ENCODE measurements around the gene PF4V1. TPM values are rescaled to one million over a fixed set of nuclear protein-coding genes. Genes with fewer than 3 reads are reported as not detected.

Gene PF4V1
- total RNA-seq (2014; rRNA removed; shearing (Covaris generic); ENCODE audit: low replicate concordance), result not detected in 2 replicates

GRCh38 chr4:73853246-73853704 lies at the start of gene PF4V1:
Gene PF4V1, plus strand, starts transcription at chr4:73853296. Its CDS starts 67 bp downstream, at chr4:73853363.
- in situ Hi-C loops (cut with HindIII; ENCODE audit: low pct_unique_long_range_greater_than_20kb, low sequenced_read_pairs), result no loop called here
- DNase-seq (ENCODE audit: low read depth), result no peak

DNA sequence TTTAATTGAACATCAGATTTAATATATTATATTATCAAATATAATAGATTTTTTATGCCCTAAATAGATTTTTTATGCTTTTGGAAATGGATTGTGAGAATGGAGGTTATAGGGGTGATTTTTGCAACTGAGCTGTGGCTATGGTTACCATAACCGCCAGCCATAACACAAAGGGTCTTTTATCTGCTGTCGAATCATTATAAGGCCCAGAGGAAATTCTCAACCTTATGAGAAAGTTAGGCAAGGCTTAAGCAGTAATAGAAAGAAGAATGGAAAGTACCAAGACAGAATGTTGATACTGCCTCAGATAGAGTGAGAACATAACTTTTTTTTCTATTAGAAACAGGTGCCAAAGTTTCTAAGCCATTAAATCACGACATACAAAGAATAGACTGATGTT lies 42.9 kb upstream of the PF4V1 start:
- DNase-seq (ENCODE audit: low read depth), result no peak
- in situ Hi-C loops (cut with HindIII; ENCODE audit: low pct_unique_long_range_greater_than_20kb, low sequenced_read_pairs), result no loop called here

DNA sequence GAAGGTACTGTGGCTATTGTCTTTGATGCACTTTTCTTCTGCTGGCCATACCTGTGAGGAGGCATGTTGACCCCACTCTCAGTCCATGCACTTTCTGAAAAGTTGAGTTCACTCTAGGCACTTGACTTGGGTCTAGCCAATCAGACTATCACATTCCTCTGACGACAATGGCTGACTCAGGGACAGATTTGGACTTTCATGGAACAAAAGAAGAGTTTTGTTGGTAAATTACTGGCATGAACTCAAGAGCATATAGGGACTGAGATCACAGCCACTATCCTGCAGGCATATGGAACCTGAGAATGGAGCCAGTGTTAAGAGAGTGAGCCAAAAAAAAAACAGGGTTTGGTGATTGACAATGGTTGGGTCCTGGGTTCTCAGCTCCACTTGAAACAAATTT lies 41.3 kb upstream of the PF4V1 start:
- in situ Hi-C loops (cut with HindIII; ENCODE audit: low pct_unique_long_range_greater_than_20kb, low sequenced_read_pairs), result no loop called here
- no peak for DNase-seq (ENCODE audit: low read depth)

GRCh38 chr4:73814679-73815078 lies 38.4 kb upstream of the PF4V1 start:
- no peak for DNase-seq (ENCODE audit: low read depth)
- in situ Hi-C loops (cut with HindIII; ENCODE audit: low pct_unique_long_range_greater_than_20kb, low sequenced_read_pairs), result no loop called here

GRCh38 chr4:73815145-73815544 lies 38.0 kb upstream of the PF4V1 start:
- DNase-seq (ENCODE audit: low read depth), result no peak
- in situ Hi-C loops (cut with HindIII; ENCODE audit: low pct_unique_long_range_greater_than_20kb, low sequenced_read_pairs), result no loop called here

DNA sequence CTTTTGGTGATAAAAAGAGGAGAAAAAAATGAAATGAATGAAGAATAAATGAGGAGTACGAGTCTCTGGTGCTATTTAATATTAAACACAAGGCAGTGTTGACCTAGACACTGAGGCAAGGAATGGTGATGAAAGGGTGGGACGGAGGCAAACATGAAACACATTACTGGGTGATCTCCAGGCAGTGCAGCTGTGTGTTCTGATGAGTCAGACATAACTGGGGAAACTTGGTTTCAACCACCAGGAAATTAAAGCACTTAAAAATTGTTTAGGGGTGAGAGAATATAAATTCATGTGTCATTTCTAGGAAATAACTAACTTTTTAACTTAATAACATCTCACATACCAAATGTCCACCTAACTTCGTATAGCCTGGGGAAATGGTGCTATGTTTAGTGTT lies 36.3 kb upstream of the PF4V1 start:
- DNase-seq (ENCODE audit: low read depth), result peak; percentile 57
- in situ Hi-C loops (cut with HindIII; ENCODE audit: low pct_unique_long_range_greater_than_20kb, low sequenced_read_pairs), result no loop called here

GRCh38 chr4:73817341-73817740 lies 35.8 kb upstream of the PF4V1 start:
- in situ Hi-C loops (cut with HindIII; ENCODE audit: low pct_unique_long_range_greater_than_20kb, low sequenced_read_pairs), result no loop called here
- DNase-seq (ENCODE audit: low read depth), result no peak

DNA sequence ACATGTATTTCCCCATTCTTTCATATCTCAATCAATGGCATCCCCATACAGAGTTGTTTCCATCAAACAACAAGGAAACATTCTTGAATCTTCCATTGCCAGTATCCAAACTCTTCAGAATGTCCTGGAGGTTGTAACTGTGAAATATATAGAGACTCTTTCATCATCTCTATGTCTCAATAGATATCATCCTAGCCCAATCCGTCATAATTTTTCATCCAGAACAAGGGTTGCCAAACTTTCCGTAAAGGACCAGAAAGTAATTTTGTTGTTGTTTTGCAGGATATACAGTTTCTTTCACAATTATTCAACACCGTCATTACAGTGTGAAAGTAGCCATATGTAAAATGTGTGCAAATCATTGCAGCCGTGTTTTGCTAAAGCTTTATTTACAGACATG lies 31.8 kb upstream of the PF4V1 start:
- in situ Hi-C loops (cut with HindIII; ENCODE audit: low pct_unique_long_range_greater_than_20kb, low sequenced_read_pairs), result no loop called here
- DNase-seq (ENCODE audit: low read depth), result no peak

DNA sequence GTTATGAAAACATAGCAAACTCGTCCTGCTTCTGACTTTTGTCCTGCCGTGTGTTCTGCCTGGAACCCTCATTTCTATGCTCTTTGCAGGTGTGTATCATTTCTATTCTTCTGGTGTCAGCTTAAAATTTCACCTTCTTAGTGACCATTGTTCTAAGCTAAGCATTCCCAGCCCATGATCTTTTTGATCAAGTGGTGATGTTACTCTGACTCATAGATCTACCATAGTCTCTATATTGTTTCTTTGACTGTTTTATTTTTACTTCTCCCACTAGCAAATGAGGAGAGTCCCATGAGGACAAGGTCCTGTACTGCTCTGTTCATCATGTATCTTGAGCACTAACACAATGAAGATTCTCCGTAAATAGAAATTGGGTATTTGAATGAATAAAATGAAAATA lies 30.7 kb upstream of the PF4V1 start:
- in situ Hi-C loops (cut with HindIII; ENCODE audit: low pct_unique_long_range_greater_than_20kb, low sequenced_read_pairs), result no loop called here
- DNase-seq (ENCODE audit: low read depth), result peak; percentile 5

GRCh38 chr4:73822812-73823504 lies 30.1 kb upstream of the PF4V1 start:
- in situ Hi-C loops (cut with HindIII; ENCODE audit: low pct_unique_long_range_greater_than_20kb, low sequenced_read_pairs), result no loop called here
- DNase-seq (ENCODE audit: low read depth), result no peak

- no peak for DNase-seq (ENCODE audit: low read depth)
- in situ Hi-C loops (cut with HindIII; ENCODE audit: low pct_unique_long_range_greater_than_20kb, low sequenced_read_pairs), result no loop called here
Observed at GRCh38 chr4:73823760-73824159, 29.3 kb upstream of the PF4V1 start.

DNA sequence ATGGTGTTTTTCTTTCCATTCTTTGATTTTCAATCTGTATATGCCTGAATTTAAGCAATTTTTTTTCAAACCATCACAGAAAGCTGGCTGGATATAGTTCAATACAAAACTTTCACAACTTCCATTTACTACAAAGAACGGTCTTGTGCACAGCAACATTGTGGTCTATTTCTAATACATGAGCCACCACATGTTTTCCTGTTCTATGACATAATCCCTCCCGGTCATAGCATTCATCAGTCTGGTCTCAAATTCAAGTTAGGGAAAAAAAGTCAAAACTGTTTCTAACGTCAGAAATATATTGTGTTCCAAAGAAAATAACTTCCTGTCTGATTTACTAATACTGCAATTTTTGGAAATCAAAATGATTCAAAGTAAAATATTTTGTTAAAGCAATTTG lies 24.1 kb upstream of the PF4V1 start:
- DNase-seq (ENCODE audit: low read depth), result no peak
- in situ Hi-C loops (cut with HindIII; ENCODE audit: low pct_unique_long_range_greater_than_20kb, low sequenced_read_pairs), result no loop called here

DNA sequence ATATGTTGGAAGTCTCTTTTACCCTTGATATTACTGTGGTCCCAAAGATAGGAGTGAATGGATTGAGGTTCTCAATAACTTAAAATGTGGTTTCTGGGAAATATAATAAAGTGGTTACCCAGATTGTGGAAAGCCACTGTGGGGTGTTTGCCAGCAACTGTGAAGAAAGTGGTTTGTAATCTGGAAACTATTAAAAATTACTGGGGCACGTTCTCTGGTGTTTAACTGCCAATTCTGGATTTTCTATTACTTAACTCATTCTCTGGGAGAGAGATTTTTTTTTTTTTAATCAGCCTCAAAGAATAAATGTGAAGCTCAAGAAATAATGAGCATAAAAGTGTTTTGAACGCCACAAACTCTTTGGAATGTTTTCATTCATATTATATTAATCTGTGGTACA lies 21.5 kb upstream of the PF4V1 start:
- DNase-seq (ENCODE audit: low read depth), result no peak
- in situ Hi-C loops (cut with HindIII; ENCODE audit: low pct_unique_long_range_greater_than_20kb, low sequenced_read_pairs), result no loop called here

DNA sequence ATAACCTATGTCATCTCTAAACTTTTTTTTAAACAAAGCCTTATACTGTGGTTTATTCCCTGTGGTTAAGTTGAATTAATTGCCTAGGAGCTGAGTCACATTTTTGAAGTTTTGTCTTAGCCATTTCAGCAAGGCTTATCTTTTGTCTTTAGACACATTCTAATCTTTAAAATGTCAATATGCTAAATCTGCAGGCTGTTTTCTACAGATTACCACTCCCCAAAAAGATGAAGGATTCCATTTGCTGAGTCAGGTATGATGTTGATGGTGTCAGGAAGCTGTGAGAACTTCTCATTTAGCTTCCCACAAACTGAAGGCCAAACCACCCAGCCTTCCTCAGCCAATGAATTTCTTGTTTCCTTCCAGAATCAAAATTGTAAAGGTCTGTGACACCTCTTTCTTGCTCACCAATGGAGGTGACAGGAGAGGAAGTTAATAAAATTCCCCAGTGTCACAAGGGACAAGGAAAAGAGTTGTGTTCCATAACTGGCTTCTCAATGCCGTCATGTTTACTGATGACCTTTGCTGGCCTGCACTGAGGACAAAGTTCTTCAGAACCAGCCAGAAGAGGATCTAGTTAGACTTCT lies 20.4 kb upstream of the PF4V1 start:
- DNase-seq (ENCODE audit: low read depth), result no peak
- in situ Hi-C loops (cut with HindIII; ENCODE audit: low pct_unique_long_range_greater_than_20kb, low sequenced_read_pairs), result no loop called here

DNA sequence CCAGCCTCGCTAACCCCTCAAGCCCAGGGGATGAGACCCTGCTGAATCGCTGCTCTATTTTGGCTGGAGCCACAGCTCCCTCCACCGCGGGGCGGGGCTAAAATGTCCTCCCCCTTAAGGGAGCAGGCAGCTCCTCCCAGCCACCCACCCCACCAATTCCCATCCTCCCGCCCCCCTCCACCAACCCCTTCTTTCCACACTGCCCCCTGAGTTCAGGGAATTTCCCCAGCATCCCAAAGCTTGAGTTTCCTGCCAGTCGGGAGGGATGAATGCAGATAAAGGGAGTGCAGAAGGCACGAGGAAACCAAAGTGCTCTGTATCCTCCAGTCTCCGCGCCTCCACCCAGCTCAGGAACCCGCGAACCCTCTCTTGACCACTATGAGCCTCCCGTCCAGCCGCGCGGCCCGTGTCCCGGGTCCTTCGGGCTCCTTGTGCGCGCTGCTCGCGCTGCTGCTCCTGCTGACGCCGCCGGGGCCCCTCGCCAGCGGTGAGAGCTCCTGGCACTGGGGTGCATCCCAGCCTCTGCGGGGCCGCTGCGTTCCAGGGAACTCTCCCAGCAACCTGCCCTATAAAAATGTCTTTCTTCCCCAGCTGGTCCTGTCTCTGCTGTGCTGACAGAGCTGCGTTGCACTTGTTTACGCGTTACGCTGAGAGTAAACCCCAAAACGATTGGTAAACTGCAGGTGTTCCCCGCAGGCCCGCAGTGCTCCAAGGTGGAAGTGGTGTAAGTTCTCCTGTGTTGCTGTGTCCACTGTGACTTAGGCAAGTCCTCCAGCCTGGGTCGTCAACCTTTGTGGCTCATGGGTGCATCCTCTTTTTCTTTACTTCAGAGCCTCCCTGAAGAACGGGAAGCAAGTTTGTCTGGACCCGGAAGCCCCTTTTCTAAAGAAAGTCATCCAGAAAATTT lies 16.5 kb upstream of the PF4V1 start, which contains the start of gene CXCL6:
Gene CXCL6, plus strand, starts transcription at position 306 of the 907 bp plus-strand sequence. Its CDS starts 73 bp downstream, at position 379.
- in situ Hi-C loops (cut with HindIII; ENCODE audit: low pct_unique_long_range_greater_than_20kb, low sequenced_read_pairs), result no loop called here
- DNase-seq (ENCODE audit: low read depth), result no peak

DNA sequence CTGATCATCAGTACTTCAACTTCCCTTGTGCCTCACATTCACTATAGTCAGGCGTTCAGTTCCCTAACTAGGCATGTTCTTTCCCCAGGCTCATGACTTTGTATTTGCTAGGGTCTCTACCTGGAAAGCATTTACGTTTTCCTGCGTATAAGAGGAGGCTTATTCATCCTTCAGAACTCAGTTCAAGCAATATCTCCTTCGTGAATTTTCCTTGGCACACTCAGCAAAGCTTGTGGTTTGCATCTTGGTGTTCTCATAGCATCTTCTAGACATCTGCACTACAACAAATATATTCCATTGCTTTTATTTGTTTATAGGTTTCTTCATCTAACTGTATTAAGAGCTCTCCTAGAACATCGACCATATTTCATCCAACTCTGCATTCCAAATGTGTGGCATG lies 14.0 kb upstream of the PF4V1 start:
- DNase-seq (ENCODE audit: low read depth), result no peak
- in situ Hi-C loops (cut with HindIII; ENCODE audit: low pct_unique_long_range_greater_than_20kb, low sequenced_read_pairs), result no loop called here

DNA sequence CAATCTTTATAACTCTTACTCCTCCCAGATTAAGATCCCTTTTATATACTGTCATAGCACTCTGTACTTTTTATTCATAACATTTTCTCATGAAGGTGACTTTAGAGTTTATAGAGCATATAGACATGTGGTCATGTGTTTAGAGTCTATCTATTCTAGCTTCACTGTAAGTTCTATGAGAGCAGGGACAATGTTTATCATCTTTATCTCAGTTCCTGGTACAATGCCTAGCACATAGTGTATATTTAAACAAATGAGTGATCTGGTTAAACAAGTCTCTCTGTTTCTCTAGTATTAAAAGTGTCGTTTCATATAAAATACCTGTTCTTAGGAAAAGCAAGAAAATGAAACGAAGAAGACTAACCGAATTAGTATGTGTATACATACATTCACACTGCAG lies 13.4 kb upstream of the PF4V1 start:
- in situ Hi-C loops (cut with HindIII; ENCODE audit: low pct_unique_long_range_greater_than_20kb, low sequenced_read_pairs), result no loop called here
- no peak for DNase-seq (ENCODE audit: low read depth)

GRCh38 chr4:73841243-73841925 lies 11.7 kb upstream of the PF4V1 start:
- no peak for DNase-seq (ENCODE audit: low read depth)
- in situ Hi-C loops (cut with HindIII; ENCODE audit: low pct_unique_long_range_greater_than_20kb, low sequenced_read_pairs), result no loop called here

Data from Caki2 (cell line).